22Rv1 (cell line): Measurements from ENCODE around the gene IRAK2.

Experiments
- H3K27ac ChIP-seq: fragments of 450-650 bp; 2 replicates; pipeline ENCODE4 v1.5.1; 2017
- ZFX ChIP-seq: fragments of 450-650 bp; IDR thresholded peaks from 2 replicates; pipeline ENCODE4 v1.6.1; 2017; ENCODE audit warnings: antibody characterized with exemption, borderline replicate concordance
- TF ChIP-seq, protein P1 (sequence below): fragments of 450-650 bp; IDR thresholded peaks from 2 replicates; pipeline ENCODE4 v1.5.1; 2017; ENCODE audit warnings: mild to moderate bottlenecking

IRAK2 gene

DNA sequence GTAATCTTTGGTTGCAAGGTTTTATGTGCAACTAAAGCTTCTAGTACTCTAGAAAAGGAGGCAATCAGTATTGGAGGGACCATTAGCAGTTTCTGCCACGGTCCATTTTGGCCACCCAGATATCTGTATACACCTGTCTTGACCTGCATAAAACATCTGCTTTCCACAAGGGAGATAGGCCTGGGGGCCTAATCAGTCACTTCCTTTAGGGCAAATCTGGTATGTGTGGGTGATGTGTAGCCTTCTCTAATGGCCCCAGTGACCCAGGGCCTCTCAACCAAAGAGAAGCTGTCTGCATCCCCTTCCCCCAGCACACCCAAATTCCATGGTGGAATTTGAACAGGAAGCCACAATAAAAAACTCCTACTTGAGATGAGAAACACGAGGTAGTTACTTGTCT, 19.5 kb downstream of the IRAK2 start:
- TF ChIP-seq, protein P1, sequence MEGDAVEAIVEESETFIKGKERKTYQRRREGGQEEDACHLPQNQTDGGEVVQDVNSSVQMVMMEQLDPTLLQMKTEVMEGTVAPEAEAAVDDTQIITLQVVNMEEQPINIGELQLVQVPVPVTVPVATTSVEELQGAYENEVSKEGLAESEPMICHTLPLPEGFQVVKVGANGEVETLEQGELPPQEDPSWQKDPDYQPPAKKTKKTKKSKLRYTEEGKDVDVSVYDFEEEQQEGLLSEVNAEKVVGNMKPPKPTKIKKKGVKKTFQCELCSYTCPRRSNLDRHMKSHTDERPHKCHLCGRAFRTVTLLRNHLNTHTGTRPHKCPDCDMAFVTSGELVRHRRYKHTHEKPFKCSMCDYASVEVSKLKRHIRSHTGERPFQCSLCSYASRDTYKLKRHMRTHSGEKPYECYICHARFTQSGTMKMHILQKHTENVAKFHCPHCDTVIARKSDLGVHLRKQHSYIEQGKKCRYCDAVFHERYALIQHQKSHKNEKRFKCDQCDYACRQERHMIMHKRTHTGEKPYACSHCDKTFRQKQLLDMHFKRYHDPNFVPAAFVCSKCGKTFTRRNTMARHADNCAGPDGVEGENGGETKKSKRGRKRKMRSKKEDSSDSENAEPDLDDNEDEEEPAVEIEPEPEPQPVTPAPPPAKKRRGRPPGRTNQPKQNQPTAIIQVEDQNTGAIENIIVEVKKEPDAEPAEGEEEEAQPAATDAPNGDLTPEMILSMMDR = no peak
- TF ChIP-seq ZFX = no peak
- no peak overlapping the region for H3K27ac ChIP-seq

DNA sequence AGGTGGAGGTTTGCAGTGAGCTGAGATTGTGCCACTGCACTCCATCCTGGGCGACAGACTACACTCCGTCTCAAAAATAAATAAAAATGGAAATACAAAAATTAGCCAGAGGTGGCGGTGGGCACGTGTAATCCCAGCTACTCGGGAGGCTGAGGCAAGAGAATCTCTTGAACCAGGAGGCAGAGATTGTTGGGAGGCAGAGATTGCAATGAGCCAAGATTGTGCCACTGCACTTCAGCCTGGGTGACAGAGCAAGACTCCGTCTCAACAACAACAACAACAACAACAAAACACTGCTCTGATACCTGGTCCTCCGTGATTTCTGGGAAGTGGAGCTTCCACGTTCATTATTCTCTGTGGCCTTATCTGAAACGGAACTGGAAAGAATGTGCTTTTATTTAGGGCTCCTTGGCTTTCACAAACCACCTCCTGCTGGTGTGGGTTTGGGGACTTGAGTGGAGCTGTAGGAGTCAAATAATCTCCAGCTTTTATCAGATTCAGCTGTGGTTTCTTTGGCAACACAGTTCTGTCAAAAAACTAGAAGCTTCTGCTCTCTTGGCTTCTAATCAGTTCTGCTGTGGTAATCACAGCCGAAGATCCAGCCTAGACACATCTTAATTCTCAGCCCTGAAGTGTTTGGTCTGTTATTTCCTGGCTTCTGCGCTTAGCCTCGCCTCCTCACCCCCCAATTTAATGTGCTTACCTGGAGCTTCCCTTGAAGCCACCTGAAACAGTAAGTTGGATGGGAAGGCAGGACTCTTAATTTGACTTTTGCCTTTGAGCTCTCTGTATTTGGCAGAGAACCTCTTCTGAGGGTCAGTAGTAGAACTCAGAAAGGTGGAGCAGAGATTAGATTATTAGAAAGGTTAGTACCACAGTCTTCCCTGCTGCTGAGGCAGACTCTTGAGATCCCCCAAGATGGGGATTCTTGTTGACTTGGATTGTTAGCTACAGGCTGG, 21.4 kb downstream of the IRAK2 start:
- TF ChIP-seq, protein P1 = no peak
- TF ChIP-seq ZFX = no peak
- H3K27ac ChIP-seq = no peak overlapping the region

DNA sequence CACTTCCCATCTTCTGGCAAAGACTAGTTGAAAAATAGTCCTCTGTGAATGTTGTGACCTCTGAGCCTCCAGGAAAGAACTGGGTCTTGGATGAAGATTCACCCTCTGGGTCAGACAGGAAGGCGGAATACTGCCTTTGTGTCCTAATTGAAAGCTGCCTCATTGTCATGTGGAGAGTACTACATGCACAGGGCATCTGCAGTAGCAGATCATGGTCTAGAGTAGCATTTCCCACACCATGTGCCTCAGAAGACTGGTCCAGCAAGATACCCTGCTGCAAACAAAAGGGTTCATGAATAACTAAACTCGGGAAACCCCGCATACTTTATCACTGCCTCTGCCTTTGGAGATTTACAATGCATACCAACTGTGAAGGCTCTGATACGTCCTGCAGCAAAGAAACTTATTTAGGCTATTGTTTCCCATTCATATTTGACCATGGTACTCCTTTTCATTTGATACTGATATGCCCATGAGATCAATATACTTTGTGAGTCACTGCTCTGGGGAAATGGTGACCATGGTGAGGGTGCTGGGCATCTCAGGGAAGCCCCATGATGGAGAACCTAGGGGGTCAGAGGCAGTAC, 22.7 kb downstream of the IRAK2 start:
- no peak for TF ChIP-seq ZFX
- TF ChIP-seq, protein P1 = no peak
- H3K27ac ChIP-seq = no peak overlapping the region

DNA sequence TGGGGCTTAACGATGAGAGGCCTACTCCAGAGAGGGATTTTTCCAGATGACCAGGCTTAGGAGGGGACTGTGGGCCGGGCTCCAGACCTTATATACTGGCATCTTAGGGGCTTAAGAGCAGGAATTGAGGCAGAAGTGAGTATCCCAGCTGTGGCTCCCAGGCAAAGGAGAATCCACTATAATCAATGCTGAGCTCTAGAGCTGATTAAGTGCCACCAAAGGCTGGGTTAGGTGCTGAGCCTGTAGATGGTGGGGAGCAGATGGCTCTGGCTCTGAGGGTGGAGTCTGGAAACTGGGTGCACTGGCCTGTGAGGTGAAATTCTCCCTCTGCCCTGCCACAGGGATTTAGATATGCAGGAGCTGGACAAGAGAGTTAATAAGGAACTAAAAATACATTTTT, 23.2 kb downstream of the IRAK2 start:
- no peak overlapping the region for H3K27ac ChIP-seq
- TF ChIP-seq ZFX = no peak
- TF ChIP-seq, protein P1 = no peak

DNA sequence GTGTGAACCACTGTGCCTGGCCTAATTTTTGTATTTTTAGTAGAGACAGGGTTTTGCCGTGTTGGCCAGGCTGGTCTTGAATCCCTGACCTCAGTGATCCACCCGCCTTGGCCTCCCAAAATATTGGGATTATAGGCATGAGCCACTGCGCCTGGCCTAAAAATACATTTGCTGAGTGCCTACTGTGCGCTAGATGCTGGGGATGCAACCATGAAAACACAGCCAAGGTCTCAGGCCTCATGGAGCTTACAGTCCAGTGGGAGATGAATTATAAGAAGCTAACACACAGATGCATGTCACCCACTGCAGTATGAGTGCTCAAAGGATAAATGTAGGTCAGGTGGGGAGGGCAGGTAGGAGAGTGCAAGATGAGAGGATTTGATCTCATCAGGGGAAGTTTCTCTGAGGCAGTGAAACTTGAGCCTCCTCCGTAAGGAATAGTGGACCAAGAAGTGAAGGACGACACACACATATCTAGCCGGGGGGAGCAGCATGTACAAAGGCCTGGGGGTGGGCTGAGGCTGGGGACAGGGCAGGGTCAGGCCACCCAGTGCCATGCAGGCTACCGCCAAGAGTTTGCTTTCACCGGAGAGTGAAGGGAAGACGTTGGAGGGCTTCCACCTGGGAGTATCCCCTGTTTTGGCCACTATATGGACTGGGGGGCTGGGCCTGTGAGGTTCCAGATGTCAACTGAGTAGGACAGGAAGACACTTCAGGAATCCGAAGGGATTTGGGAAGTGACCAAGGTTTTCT, 24.3 kb downstream of the IRAK2 start:
- H3K27ac ChIP-seq = no peak overlapping the region; the same call in 1 of the 2 replicates
- no peak for TF ChIP-seq ZFX
- TF ChIP-seq, protein P1 = no peak

DNA sequence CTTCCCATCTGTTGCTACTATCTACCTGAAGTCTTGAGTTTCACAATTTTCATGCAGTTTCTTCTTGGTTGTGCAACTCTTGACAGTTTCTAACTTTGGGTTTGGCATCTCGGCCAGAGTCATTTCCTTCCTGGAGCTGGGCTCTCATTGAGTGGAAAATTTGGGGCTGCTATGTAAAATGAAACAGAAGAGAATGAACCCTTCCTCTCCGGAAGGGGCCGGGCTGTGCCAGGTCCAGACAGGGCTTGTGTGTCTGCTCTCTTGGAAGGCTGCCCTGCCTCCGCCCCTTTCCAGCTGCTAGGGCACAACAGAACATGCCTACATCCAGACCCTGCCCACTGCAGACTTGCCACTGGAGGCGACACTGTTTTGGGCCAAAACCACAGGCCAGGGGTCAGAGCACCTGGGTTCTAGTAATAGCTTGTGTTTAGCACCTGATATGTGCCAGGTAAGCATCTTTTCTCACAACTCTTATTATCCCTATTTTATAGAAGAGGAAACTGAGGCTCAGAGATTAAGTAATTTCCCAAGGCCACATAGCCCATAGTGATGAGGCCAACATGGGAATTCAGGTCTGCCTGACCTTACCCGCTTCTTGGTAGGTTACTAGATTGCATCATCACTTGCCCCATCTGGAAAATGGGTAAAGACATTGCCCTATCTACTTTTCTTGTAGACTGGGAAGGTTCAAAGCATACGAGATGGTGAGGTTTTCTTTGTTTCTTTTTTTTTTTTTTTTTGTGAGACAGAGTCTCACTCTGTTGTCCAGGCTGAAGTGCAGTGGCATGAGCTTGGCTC, 25.0 kb downstream of the IRAK2 start:
- TF ChIP-seq ZFX = no peak
- TF ChIP-seq, protein P1 = 0 out of 2 replicates have a peak, but pooled peaks have one; percentile 5

More for the DNA sequence above, 25.0 kb downstream of the IRAK2 start:
- no peak overlapping the region; the same call in 1 of the 2 replicates for H3K27ac ChIP-seq
